Prostate gland (tissue), 2 donors: ENCODE results near the gene TTBK1. TPM values are rescaled to one million over a fixed set of nuclear protein-coding genes. Genes with fewer than 3 reads are reported as not detected.

Source experiments
- DNase-seq: peaks from one replicate; pipeline ENCODE4 v3.0.0-alpha.2; 2019; ENCODE audit warnings: low spot score
- H3K27ac ChIP-seq, 2 donors: fragments of 200-600 bp; sonication (generic); 2 replicates each; pipeline ENCODE4 v1.5.1; 2017 to 2019
- H3K27me3 ChIP-seq: fragments of 200-600 bp; sonication (generic); replicated peaks from 2 replicates; pipeline ENCODE4 v1.5.1; 2019; ENCODE audit not compliant: insufficient read depth
- H3K36me3 ChIP-seq, 2 donors: fragments of 200-600 bp; sonication (generic); 1 replicate in 1 of 2; 2 replicates in 1 of 2; pipeline versions ENCODE4 v1.5.1 to v1.8.1; 2017 to 2019
- H3K4me1 ChIP-seq: fragments of 200-600 bp; sonication (generic); replicated peaks from 2 replicates; pipeline ENCODE4 v1.5.1; 2019
- H3K4me3 ChIP-seq, 2 donors: fragments of 200-600 bp; sonication (generic); 2 replicates each; pipeline ENCODE4 v1.5.1; 2017 to 2019
- H3K9me3 ChIP-seq: fragments of 200-600 bp; sonication (generic); 2 replicates; pipeline ENCODE4 v1.5.1; 2017
- POLR2A ChIP-seq: fragments of 450-650 bp; IDR thresholded peaks from one replicate; pipeline ENCODE4 v1.6.1; 2016; ENCODE audit warnings: antibody characterized with exemption, mild to moderate bottlenecking
- POLR2AphosphoS5 ChIP-seq: sonication (generic); formaldehyde crosslinking; IDR thresholded peaks from one replicate; pipeline ENCODE4 v1.6.1; 2017; ENCODE audit warnings: antibody characterized with exemption
- WGBS: methylation state at CpG from one replicate; pipeline ENCODE4 v1.1.5; 2018; 5-methylcytosine and 5-hydroxymethylcytosine counted together
- intact Hi-C: fragments of 100-400 bp; cut with DNase I; formaldehyde crosslinking; loops from one replicate; pipeline ENCODE4 v1.14.2; 2022
- total RNA-seq, 2 donors: library from RNA; depleted of rRNA; stranded (reverse); fragments of >200 nt; gene quantifications; one replicate each; pipeline ENCODE4 v1.1.0, GENCODE V29; 2016
- TF ChIP-seq, protein P1 (sequence below), 4 experiments: fragments of 200-600 bp in 2 of 4; fragments of 450-650 bp in 2 of 4; sonication (generic) in 2 of 4; IDR thresholded peaks; 1 replicate in 3 of 4; 2 replicates in 1 of 4; pipeline ENCODE4 v1.5.1; 2016 to 2019; ENCODE audit warnings: antibody characterized with exemption in 4 of 4, mild to moderate bottlenecking in 2 of 4, moderate library complexity in 2 of 4

Gene TTBK1
- total RNA-seq, 2 donors from 2014 or later: 0.18 to 0.62 TPM

DNA sequence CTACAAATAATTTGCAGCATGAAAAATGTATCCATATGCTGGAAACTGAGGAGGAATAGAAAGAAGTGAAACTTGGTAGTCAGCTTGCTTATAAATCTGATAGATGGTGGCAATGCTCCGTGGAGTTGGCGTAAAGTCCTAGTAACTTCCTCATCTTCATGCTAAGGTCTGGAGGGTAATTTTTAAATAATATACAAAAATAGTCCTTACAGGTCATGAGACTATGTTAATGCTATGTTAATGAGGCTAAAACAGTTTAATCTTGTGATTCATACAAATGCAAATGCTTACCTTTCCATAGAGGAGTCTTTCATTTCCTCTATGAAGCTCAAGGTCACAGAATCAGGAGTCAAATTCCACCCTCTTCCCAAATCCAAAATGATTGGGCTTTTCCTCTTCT, 74.7 kb downstream of the TTBK1 start:
- WGBS: 89% methylated on average over 2 of the region's 2 CpGs
- DNase-seq: no peak
- Histone ChIP-seq H3K9me3 (no peaks in the 10 kb centered on the region), H3K27me3 (no peaks in the 10 kb centered on the region), H3K36me3 (no peaks in the 10 kb centered on the region), H3K27ac (no peak overlapping the region), H3K4me1 (no peaks in the 10 kb centered on the region), H3K4me3 (no peak overlapping the region)
- intact Hi-C loops: no loop called here
- TF ChIP-seq POLR2AphosphoS5: no peak
- no peak for TF ChIP-seq POLR2A
- TF ChIP-seq, protein P1, sequence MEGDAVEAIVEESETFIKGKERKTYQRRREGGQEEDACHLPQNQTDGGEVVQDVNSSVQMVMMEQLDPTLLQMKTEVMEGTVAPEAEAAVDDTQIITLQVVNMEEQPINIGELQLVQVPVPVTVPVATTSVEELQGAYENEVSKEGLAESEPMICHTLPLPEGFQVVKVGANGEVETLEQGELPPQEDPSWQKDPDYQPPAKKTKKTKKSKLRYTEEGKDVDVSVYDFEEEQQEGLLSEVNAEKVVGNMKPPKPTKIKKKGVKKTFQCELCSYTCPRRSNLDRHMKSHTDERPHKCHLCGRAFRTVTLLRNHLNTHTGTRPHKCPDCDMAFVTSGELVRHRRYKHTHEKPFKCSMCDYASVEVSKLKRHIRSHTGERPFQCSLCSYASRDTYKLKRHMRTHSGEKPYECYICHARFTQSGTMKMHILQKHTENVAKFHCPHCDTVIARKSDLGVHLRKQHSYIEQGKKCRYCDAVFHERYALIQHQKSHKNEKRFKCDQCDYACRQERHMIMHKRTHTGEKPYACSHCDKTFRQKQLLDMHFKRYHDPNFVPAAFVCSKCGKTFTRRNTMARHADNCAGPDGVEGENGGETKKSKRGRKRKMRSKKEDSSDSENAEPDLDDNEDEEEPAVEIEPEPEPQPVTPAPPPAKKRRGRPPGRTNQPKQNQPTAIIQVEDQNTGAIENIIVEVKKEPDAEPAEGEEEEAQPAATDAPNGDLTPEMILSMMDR (IDR thresholded peaks at IDR 0.05): no peak

- TF ChIP-seq POLR2AphosphoS5: no peak
- TF ChIP-seq, protein P1 (IDR thresholded peaks at IDR 0.05): no peak
- TF ChIP-seq POLR2A: no peak
- H3K4me3 ChIP-seq: no peak overlapping the region
- WGBS: 85% methylated on average over 1 of the region's 1 CpG
- no peak for DNase-seq
- H3K27ac ChIP-seq: no peak overlapping the region
- H3K4me1 ChIP-seq: no peaks in the 10 kb centered on the region
- H3K27me3 ChIP-seq: no peaks in the 10 kb centered on the region
- no peaks in the 10 kb centered on the region for H3K9me3 ChIP-seq
- no peaks in the 10 kb centered on the region for H3K36me3 ChIP-seq
- intact Hi-C loops: no loop called here
Observed at GRCh38 chr6:43325876-43326275, 82.6 kb downstream of the TTBK1 start.

DNA sequence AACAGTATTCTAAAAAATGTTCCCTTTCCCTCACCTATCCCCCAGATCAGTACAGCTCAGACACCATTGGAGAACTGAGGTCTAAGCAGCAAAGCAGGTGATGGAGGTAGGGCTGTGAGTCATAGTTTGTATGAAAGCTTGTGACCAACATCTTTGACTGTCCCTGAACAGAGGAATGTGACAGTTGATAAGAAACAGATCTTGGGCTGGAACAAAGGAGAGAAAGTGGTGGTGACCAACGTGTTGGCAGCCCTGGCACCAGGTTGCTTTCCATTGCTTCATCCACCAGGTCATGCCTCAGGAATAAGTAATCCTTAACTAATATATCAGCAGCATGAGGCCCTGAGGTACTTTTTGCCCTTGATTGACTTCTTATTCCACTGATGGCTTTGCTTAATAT, 85.2 kb downstream of the TTBK1 start:
- Histone ChIP-seq H3K4me3 (no peak overlapping the region), H3K4me1 (no peaks in the 10 kb centered on the region), H3K9me3 (no peaks in the 10 kb centered on the region), H3K27ac (no peak overlapping the region), H3K36me3 (no peaks in the 10 kb centered on the region), H3K27me3 (no peaks in the 10 kb centered on the region)
- WGBS: 78% methylated on average over 1 of the region's 1 CpG
- no peak for TF ChIP-seq POLR2AphosphoS5
- no peak for DNase-seq
- intact Hi-C loops: no loop called here

- intact Hi-C loops: no loop called here
- WGBS: 75% methylated on average over 1 of the region's 1 CpG
- H3K27me3 ChIP-seq: no peaks in the 10 kb centered on the region
- H3K9me3 ChIP-seq: no peaks in the 10 kb centered on the region
- H3K4me1 ChIP-seq: no peaks in the 10 kb centered on the region
- TF ChIP-seq POLR2AphosphoS5 (no peak), POLR2A (no peak)
- TF ChIP-seq, protein P1 (IDR thresholded peaks at IDR 0.05): no peak
- no peak overlapping the region for H3K4me3 ChIP-seq
- H3K27ac ChIP-seq: no peak overlapping the region
- no peak for DNase-seq
- H3K36me3 ChIP-seq: no peaks in the 10 kb centered on the region
Observed at GRCh38 chr6:43331470-43331869, 88.2 kb downstream of the TTBK1 start.

- H3K9me3 ChIP-seq: no peaks in the 10 kb centered on the region
- no peak for DNase-seq
- intact Hi-C loops: no loop called here
- TF ChIP-seq, protein P1 (IDR thresholded peaks at IDR 0.05): no peak
- TF ChIP-seq POLR2A (no peak), POLR2AphosphoS5 (no peak)
- H3K4me3 ChIP-seq: no peak overlapping the region
- no peaks in the 10 kb centered on the region for H3K27me3 ChIP-seq
- H3K4me1 ChIP-seq: no peaks in the 10 kb centered on the region
- no peak overlapping the region for H3K27ac ChIP-seq
- H3K36me3 ChIP-seq: no peaks in the 10 kb centered on the region
- WGBS: 35% methylated on average over 4 of the region's 4 CpGs
Observed at GRCh38 chr6:43331891-43332290, 88.6 kb downstream of the TTBK1 start.
